Large intestine (tissue), 3 donors: Measurements from ENCODE around the gene RGS6. TPM values are rescaled to one million over a fixed set of nuclear protein-coding genes. Genes with fewer than 3 reads are reported as not detected.

Experiments
- DNase-seq, 2 donors: peaks; one replicate each; pipeline versions ENCODE4 v3.0.0 to v3.0.0-alpha.2; 2013
- H3K27ac ChIP-seq: one replicate; pipeline ENCODE4 v1.5.1; 2013; ENCODE audit warnings: low read length
- H3K27me3 ChIP-seq: 2 replicates; pipeline ENCODE4 v1.6.1; 2013; ENCODE audit warnings: low read length; ENCODE audit not compliant: control insufficient read depth, insufficient read depth
- H3K36me3 ChIP-seq: 2 replicates; pipeline ENCODE4 v1.6.1; 2013; ENCODE audit warnings: low read length; ENCODE audit not compliant: control insufficient read depth, insufficient read depth
- H3K4me1 ChIP-seq: one replicate; pipeline ENCODE4 v1.6.1; 2013; ENCODE audit warnings: low read length; ENCODE audit not compliant: control insufficient read depth, insufficient read depth
- H3K4me3 ChIP-seq: one replicate; pipeline ENCODE4 v1.5.1; 2013; ENCODE audit warnings: low read length
- H3K9me3 ChIP-seq: one replicate; pipeline ENCODE4 v1.6.1; 2013; ENCODE audit warnings: mild to moderate bottlenecking, low read depth, low read length, moderate library complexity; ENCODE audit not compliant: control insufficient read depth
- WGBS: methylation state at CpG from one replicate; pipeline ENCODE4 v1.1.5; 2013; ENCODE audit warnings: low lambda C conversion rate; ENCODE audit not compliant: insufficient coverage; 5-methylcytosine and 5-hydroxymethylcytosine counted together
- polyA plus RNA-seq: library from polyadenylated mRNA; unstranded; fragments of 120-200 nt; gene quantifications from one replicate; pipeline ENCODE4 v1.2.1, GENCODE V29; 2013

Gene RGS6
- polyA plus RNA-seq, 1 donor: 2.7 TPM

- no peaks in the 10 kb centered on the region for H3K9me3 ChIP-seq
- WGBS: 100% methylated on average over 1 of the region's 1 CpG
- no peaks in the 10 kb centered on the region for H3K4me1 ChIP-seq
- DNase-seq: no peak
- no peaks in the 10 kb centered on the region for H3K36me3 ChIP-seq
- no peak overlapping the region for H3K4me3 ChIP-seq
- H3K27ac ChIP-seq: no peak overlapping the region
- no peaks in the 10 kb centered on the region for H3K27me3 ChIP-seq
These were observed 448.2 kb downstream of the RGS6 start for GRCh38 chr14:72380456-72380855.

- no peaks in the 10 kb centered on the region for H3K36me3 ChIP-seq
- no peak for DNase-seq
- WGBS: 57% methylated on average over 2 of the region's 5 CpGs
- H3K27me3 ChIP-seq: no peaks in the 10 kb centered on the region
- no peak overlapping the region for H3K4me3 ChIP-seq
- H3K27ac ChIP-seq: no peak overlapping the region
- H3K4me1 ChIP-seq: no peaks in the 10 kb centered on the region
- H3K9me3 ChIP-seq: no peaks in the 10 kb centered on the region
These were observed 451.6 kb downstream of the RGS6 start for GRCh38 chr14:72383865-72384264.

GRCh38 chr14:72387726-72388125, 455.5 kb downstream of the RGS6 start:
- Histone ChIP-seq H3K27ac (no peak overlapping the region), H3K27me3 (no peaks in the 10 kb centered on the region), H3K4me1 (no peaks in the 10 kb centered on the region), H3K4me3 (no peak overlapping the region), H3K36me3 (no peaks in the 10 kb centered on the region), H3K9me3 (no peaks in the 10 kb centered on the region)
- 100% methylated on average over 1 of the region's 3 CpGs for WGBS
- DNase-seq: no peak

GRCh38 chr14:72389200-72389599, 457.0 kb downstream of the RGS6 start:
- DNase-seq: no peak
- Histone ChIP-seq H3K9me3 (no peaks in the 10 kb centered on the region), H3K4me1 (no peaks in the 10 kb centered on the region), H3K27me3 (no peaks in the 10 kb centered on the region), H3K27ac (no peak overlapping the region), H3K4me3 (no peak overlapping the region), H3K36me3 (no peaks in the 10 kb centered on the region)
- no CpG with 5 or more reads among the region's 7 CpGs for WGBS

- no peaks in the 10 kb centered on the region for H3K4me1 ChIP-seq
- no peaks in the 10 kb centered on the region for H3K27me3 ChIP-seq
- H3K9me3 ChIP-seq: no peaks in the 10 kb centered on the region
- no peak for DNase-seq
- H3K27ac ChIP-seq: no peak overlapping the region
- WGBS: 40% methylated on average over 1 of the region's 4 CpGs
- H3K4me3 ChIP-seq: no peak overlapping the region
- H3K36me3 ChIP-seq: no peaks in the 10 kb centered on the region
These were observed 468.9 kb downstream of the RGS6 start for GRCh38 chr14:72401101-72401625.

GRCh38 chr14:72401632-72402376, 469.6 kb downstream of the RGS6 start:
- H3K4me1 ChIP-seq: no peaks in the 10 kb centered on the region
- no peak overlapping the region for H3K27ac ChIP-seq
- no peaks in the 10 kb centered on the region for H3K9me3 ChIP-seq
- H3K27me3 ChIP-seq: no peaks in the 10 kb centered on the region
- no CpG with 5 or more reads among the region's 8 CpGs for WGBS
- DNase-seq: no peak
- no peak overlapping the region for H3K4me3 ChIP-seq
- no peaks in the 10 kb centered on the region for H3K36me3 ChIP-seq

- Histone ChIP-seq H3K36me3 (no peaks in the 10 kb centered on the region), H3K4me3 (no peak overlapping the region), H3K27me3 (no peaks in the 10 kb centered on the region), H3K4me1 (no peaks in the 10 kb centered on the region), H3K27ac (no peak overlapping the region), H3K9me3 (no peaks in the 10 kb centered on the region)
- WGBS: 94% methylated on average over 2 of the region's 3 CpGs
- DNase-seq: no peak
These were observed 470.1 kb downstream of the RGS6 start for GRCh38 chr14:72402377-72402772.

GRCh38 chr14:72404106-72404774, 472.0 kb downstream of the RGS6 start:
- DNase-seq: no peak
- no CpG with 5 or more reads among the region's 4 CpGs for WGBS
- Histone ChIP-seq H3K27me3 (no peaks in the 10 kb centered on the region), H3K27ac (no peak overlapping the region), H3K9me3 (no peaks in the 10 kb centered on the region), H3K36me3 (no peaks in the 10 kb centered on the region), H3K4me1 (no peaks in the 10 kb centered on the region), H3K4me3 (no peak overlapping the region)

- H3K27ac ChIP-seq: no peak overlapping the region
- no peaks in the 10 kb centered on the region for H3K27me3 ChIP-seq
- H3K9me3 ChIP-seq: no peaks in the 10 kb centered on the region
- no peak overlapping the region for H3K4me3 ChIP-seq
- WGBS: no CpG with 5 or more reads among the region's 3 CpGs
- no peaks in the 10 kb centered on the region for H3K4me1 ChIP-seq
- H3K36me3 ChIP-seq: no peaks in the 10 kb centered on the region
- DNase-seq: no peak
These were observed 472.8 kb downstream of the RGS6 start for GRCh38 chr14:72404998-72405397.

GRCh38 chr14:72408020-72408419, 475.8 kb downstream of the RGS6 start:
- 60% methylated on average over 1 of the region's 3 CpGs for WGBS
- Histone ChIP-seq H3K27ac (no peak overlapping the region), H3K4me1 (no peaks in the 10 kb centered on the region), H3K9me3 (no peaks in the 10 kb centered on the region), H3K27me3 (no peaks in the 10 kb centered on the region), H3K4me3 (no peak overlapping the region), H3K36me3 (no peaks in the 10 kb centered on the region)
- no peak for DNase-seq
